GM06990 (cell line): ENCODE data around the gene CDC42BPB.

ENCODE experiments used
- DNase-seq: peaks from one replicate; pipeline ENCODE4 v3.0.0-alpha.2; 2011; ENCODE audit not compliant: insufficient read length; ENCODE audit errors: extremely low read depth
- H3K27me3 ChIP-seq: replicated peaks from 2 replicates; pipeline ENCODE4 v1.6.0; 2011; ENCODE audit warnings: low read length; ENCODE audit not compliant: control insufficient read depth, insufficient read depth
- H3K36me3 ChIP-seq: 2 replicates; pipeline ENCODE4 v1.5.1; 2011; ENCODE audit warnings: low read length; ENCODE audit not compliant: control insufficient read depth, insufficient read depth
- H3K4me3 ChIP-seq: replicated peaks from 2 replicates; pipeline ENCODE4 v1.5.1; 2011; ENCODE audit warnings: low read depth, mild to moderate bottlenecking, control low read depth, low read length
- CTCF ChIP-seq: IDR thresholded peaks from 2 replicates; pipeline ENCODE4 v1.5.1; 2011; ENCODE audit warnings: low read length, control low read depth, mild to moderate bottlenecking, inconsistent platforms; ENCODE audit not compliant: insufficient read depth, poor library complexity, severe bottlenecking

CDC42BPB gene

GRCh38 chr14:103016594-103016993 lies 40.8 kb downstream of the CDC42BPB start:
- Histone ChIP-seq H3K4me3 (no peak overlapping the region), H3K36me3 (no peaks in the 10 kb centered on the region), H3K27me3 (no peaks in the 10 kb centered on the region)
- DNase-seq = no peak
- TF ChIP-seq CTCF = no peak

GRCh38 chr14:103016071-103016470 lies 41.3 kb downstream of the CDC42BPB start:
- Histone ChIP-seq H3K4me3 (no peak overlapping the region), H3K36me3 (no peaks in the 10 kb centered on the region), H3K27me3 (no peaks in the 10 kb centered on the region)
- no peak for TF ChIP-seq CTCF
- DNase-seq = no peak

GRCh38 chr14:103015426-103015825 lies 41.9 kb downstream of the CDC42BPB start:
- no peak for DNase-seq
- TF ChIP-seq CTCF = no peak
- Histone ChIP-seq H3K36me3 (no peaks in the 10 kb centered on the region), H3K27me3 (no peaks in the 10 kb centered on the region), H3K4me3 (no peak overlapping the region)

- no peak for DNase-seq
- Histone ChIP-seq H3K4me3 (no peak overlapping the region), H3K36me3 (no peaks in the 10 kb centered on the region), H3K27me3 (no peaks in the 10 kb centered on the region)
- TF ChIP-seq CTCF = no peak
These were observed 42.7 kb downstream of the CDC42BPB start for GRCh38 chr14:103014466-103015228.

GRCh38 chr14:103013028-103013427 lies 44.3 kb downstream of the CDC42BPB start:
- H3K4me3 ChIP-seq = no peak overlapping the region
- H3K27me3 ChIP-seq = no peaks in the 10 kb centered on the region
- no peak for TF ChIP-seq CTCF
- DNase-seq = no peak
- no peaks in the 10 kb centered on the region; the same call in 1 of the 2 replicates for H3K36me3 ChIP-seq
